ENCODE data around the gene ALOX12B.
A peak's percentile ranks its signal among the peaks of the same experiment; 100 is the strongest.
"Not testable (repeated sequence)": the region's sequence is repeated elsewhere in the genome, so short reads cannot be mapped to it uniquely, and the experiment has no call there.

Gene ALOX12B

DNA sequence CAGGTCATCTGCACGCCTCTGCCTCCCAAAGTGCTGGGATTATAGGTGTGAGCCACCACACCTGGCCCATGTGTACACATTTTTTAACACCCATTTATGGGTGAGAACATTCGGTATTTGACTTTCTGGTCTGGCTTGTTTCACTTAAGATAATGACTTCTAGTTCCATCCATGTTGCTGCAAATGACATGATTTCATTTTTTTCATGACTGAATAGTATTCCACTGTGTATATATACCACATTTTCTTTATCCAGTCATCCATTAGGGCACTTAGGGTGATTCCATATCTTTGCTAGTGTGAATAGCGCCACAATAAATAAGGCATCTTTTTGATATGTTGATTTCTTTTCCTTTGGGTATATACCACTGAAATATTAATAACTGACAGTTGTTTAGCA, 5.6 kb downstream of the ALOX12B start:
- no peak for DNase-seq

- no peak for DNase-seq
These were observed 6.7 kb downstream of the ALOX12B start for GRCh38 chr17:8080799-8081219.

GRCh38 chr17:8080208-8080798, 7.2 kb downstream of the ALOX12B start:
- no peak for DNase-seq

DNA sequence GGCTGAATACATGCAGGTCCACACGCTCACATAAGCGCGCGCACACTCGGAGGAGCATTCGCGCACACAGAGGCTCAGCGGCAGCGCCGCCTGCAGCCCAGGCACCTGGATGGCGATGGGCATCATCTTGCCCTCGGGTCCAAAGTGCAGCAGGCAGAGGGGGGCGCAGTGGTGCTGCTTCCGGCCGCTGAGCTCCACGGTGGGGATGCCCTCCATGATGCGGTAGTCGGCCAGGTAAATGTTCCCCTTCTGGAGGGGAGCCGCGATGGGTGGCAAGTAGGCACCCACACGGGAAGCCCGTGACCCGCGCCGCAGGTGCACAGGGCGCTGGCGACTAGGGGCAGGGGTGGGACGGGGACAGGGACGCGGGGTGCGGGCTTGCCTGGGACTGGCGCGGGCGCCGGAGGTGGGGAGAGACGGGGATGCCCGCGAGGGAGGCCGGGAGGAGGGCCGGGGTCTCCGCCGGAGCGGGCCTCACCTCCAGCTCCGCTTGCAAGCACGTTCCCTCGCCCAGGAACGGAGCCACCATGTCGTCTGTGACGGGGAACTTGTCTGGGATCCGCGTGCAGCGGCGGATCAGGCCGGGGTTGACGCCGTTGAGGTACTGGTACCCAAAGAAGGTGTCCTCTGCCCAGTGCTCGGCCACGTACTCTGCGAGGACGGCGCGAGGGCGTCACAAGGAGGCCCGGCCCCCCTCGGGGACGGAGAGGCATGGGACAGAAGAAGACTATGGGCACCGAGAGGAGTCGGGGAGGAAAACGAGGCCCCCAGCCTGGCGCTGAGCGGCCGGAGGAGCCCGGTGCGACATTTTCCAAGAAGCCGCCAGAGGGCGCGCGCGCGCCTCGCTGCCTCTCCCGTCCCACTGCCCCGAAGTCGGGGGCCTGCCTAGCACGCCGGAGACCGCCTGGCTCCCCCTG, 8.0 kb downstream of the ALOX12B start:
- peak; percentile 79 for DNase-seq

- not testable (repeated sequence) for DNase-seq
These were observed 9.6 kb downstream of the ALOX12B start for GRCh38 chr17:8077939-8078338.

- no peak for DNase-seq
These were observed 10.8 kb downstream of the ALOX12B start for GRCh38 chr17:8076502-8077266.

GRCh38 chr17:8075574-8076342, 11.8 kb downstream of the ALOX12B start:
- no peak for DNase-seq

- no peak for DNase-seq
These were observed 12.4 kb downstream of the ALOX12B start for GRCh38 chr17:8075081-8075480.

GRCh38 chr17:8074554-8074953, 13.0 kb downstream of the ALOX12B start:
- no peak for DNase-seq

GRCh38 chr17:8073627-8074484, 13.7 kb downstream of the ALOX12B start:
- DNase-seq = peak; percentile 84 to 88

DNA sequence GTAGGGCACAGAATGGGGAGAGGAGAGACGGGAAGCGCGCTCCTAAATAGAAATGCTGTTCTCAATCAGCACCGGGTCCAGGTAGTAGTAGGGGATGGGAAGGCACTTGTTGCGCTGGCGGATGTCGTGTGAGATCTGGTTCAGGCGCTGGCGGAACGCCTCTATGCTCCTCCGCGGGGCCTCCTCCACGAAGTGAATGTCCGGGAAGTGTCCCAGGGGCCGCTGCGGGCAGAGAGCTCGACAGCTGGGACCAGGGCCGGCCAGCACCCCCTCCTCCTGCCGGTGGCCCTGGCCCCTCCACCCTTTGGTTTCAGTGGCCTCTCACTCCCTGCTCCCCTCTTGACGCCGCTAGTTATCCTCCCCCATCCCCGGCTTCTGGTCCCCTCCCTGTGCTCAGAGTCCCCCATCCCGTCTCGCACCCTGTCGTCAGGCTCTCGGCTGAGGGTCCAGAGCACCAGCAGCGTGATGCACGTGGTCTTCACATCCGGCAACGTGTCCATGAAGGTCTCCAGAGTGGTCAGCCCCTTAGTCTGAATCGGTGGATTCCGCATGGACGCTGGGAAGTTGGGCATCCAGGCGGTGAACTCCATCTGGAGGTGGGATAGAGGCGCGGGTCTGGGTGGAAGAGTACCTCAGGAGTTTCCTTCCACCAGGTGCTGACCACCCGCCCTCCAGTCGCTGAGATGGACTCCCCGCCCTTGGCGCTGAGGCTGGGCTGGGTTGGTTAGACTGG, 14.6 kb downstream of the ALOX12B start:
- peak; percentile 32 to 39 for DNase-seq

- no peak for DNase-seq
These were observed 15.2 kb downstream of the ALOX12B start for GRCh38 chr17:8072341-8072728.

DNA sequence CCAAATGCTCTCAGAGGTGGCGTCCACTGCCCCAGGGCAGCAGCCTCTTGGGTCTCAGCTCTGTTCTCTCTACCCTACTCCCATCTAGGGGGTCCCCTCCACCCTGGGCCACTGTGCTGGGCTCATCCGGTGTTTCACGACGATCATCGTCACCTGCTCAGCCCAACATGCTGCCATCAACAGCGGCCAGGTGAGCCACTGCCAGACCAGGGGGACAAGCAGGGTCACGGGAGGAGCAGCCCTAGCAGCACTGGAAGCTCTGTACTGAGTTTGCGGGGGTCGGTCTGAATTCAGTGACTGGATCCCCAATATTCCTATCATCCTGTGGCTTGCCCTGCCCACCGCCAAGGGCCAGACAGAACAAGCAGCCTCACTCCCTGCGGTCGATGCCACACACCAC, 16.0 kb downstream of the ALOX12B start:
- no peak for DNase-seq

DNA sequence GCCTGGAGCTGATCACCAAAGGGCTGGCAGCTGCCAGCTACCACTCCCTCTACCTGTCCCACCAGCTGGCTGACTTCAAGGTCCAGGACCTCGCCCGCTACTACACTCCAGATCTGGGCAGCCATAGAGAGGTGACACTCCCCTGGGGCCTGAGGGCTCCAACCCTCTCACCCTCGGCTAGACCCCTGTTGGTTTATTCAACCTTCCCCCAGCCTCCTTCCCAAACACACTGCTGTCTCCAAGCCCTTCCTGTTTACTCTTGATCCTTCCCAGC, 18.0 kb downstream of the ALOX12B start:
- no peak for DNase-seq

DNA sequence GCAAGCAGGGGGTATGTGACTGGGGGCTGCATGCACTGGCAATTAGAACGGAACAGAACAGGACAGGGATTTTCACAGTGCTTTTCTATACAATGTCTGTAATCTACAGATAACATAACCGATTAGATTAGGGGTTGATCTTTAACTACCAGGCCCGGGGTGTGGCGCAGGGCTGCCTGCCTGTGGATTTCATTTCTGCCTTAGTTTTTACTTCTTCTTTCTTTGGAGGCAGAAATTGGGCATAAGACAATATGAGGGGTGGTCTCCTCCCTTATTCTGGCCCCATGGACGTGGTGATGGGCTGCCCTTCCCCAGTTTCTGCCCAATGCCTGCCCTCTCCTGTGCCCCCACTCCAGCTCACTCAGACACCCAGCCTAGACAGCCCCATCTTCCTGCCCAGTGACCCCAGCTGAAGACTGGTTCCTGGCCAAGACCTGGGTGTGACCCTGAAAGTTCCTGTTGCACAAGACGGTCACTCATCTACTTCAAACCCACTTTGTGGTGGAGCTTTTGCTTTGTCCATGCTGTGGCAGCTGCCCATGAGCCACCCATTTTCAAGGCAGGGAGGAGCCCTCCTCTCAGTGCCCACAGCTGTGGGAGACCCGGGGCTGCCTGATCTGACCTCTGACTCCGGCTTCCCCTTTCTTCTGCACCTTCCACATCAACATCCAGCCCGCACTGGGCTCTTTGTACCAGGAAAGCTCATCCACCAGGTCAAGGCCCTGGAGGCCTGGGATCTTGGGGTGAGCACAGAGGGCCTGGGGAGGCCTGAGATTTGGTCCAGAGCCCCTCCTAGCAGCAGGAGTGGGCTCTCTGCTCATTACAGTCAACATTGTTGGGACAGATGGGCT, 18.6 kb downstream of the ALOX12B start:
- no peak for DNase-seq

- DNase-seq = no peak
These were observed 19.7 kb downstream of the ALOX12B start for GRCh38 chr17:8067806-8068205.

DNA sequence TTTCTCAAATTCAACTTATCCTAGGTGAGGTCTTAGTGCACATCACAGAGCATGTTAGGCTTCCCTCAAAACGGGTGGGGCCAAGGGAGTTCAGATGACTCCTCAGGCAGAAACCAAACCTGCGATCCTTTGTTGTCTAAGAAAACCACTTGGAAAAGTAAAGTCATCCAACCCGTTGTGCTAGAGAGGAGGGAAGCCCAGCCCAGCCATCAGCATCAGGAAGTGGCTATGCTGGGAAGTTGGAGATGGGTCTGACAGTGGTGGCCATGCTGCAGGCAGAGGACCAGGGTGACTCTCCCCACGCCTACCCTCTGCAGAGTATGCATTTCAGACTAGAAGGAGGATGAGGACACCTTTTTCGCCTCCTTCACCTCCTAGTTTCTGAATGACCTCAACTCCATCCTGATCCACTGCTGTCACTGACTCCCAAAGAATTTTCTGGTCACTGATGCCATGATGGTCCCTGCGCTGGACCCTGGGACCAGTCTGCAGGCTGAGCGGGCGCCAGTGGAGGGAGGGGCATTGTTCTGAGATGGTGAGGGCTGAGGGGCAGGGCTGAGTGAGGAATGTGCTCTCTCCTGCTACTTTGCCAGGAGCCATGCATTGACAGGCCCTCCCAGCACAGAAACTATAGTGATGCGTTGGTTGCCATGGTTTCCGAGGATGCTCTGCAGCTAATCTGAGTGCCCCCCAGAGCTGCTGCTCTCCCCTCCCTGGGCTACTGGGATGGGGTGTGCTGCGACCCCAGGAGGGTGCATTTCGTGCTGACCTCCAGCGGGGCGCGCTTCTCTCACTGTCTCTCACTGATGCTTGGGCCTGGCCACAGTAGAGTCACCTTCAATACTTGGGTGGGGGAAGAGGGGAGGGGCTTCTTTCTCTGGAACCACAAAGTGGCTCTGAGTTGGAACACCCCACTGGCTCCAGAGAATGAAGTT, 20.4 kb downstream of the ALOX12B start:
- no peak for DNase-seq

DNA sequence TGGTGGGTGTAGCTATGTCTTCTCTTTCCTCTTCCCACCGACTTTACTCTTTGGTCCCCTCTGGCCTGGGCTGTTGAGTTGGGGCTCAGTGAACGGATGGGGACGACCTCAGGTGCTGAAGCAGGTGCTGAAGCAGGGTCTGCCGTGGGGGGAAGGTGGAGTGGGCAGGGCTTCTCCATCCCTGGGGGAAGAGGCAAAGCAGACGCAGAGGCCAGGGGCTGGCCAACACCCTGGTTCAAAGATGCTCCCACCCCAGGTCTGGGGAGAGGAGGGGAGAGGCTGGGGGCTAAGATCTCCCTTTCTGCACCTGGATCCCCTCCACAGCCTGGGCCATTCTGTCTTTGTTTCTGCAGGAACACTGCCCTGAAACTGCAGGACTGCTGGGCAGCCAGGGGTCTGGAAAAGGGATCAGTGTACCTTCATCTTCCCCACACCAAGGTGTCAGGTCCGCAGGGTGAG, 22.9 kb downstream of the ALOX12B start:
- DNase-seq = no peak

Data from stimulated activated CD4-positive, alpha-beta T cell treated with anti-CD3 and anti-CD28 coated beads, Interleukin-4, amount 100 ng/mL, for 4 hours (primary cell).